Mucosa of descending colon (tissue), 3 donors: ENCODE measurements around the gene REPS1. TPM values are rescaled to one million over a fixed set of nuclear protein-coding genes. Genes with fewer than 3 reads are reported as not detected.
"Not testable (repeated sequence)": the region's sequence is repeated elsewhere in the genome, so short reads cannot be mapped to it uniquely, and the experiment has no call there.

Experiments used
- ATAC-seq: fragments of 200-7000 bp; cut with Tn5 transposase; one replicate; pipeline ENCODE4 v1.9.1; 2020; ENCODE audit warnings: mild to moderate bottlenecking, moderate library complexity
- DNase-seq, 3 donors: peaks; one replicate each; pipeline ENCODE4 v3.0.0-alpha.2; 2020
- H3K36me3 ChIP-seq: fragments of 200-600 bp; one replicate; pipeline ENCODE4 v1.8.0; 2021; ENCODE audit warnings: low read depth, mild to moderate bottlenecking
- H3K4me1 ChIP-seq: fragments of 200-600 bp; one replicate; pipeline ENCODE4 v1.8.0; 2021; ENCODE audit warnings: low read depth, mild to moderate bottlenecking
- H3K4me3 ChIP-seq: fragments of 200-600 bp; one replicate; pipeline ENCODE4 v1.8.0; 2021; ENCODE audit warnings: mild to moderate bottlenecking
- H3K9me3 ChIP-seq: fragments of 200-600 bp; one replicate; pipeline ENCODE4 v1.8.0; 2021; ENCODE audit warnings: mild to moderate bottlenecking
- CTCF ChIP-seq: fragments of 200-600 bp; IDR thresholded peaks from one replicate; pipeline ENCODE4 v1.8.0; 2022; ENCODE audit warnings: antibody characterized with exemption, mild to moderate bottlenecking
- intact Hi-C, 2 donors: fragments of 100-400 bp; cut with DNase I in 1 of 2; cut with micrococcal nuclease in 1 of 2; formaldehyde crosslinking; loops; one replicate each; pipeline versions ENCODE4 v1.11.0 to v1.11.1; 2022; cut with DNase I, micrococcal nuclease
- total RNA-seq, 3 donors: library from RNA; stranded (reverse); fragmentation: NEBNext Ultra II Directional in 2 of 3; extraction: Animal tissue kit (Norgen Biotek cat#: 25700) in 2 of 3; gene quantifications; one replicate each; pipeline versions ENCODE4 v1.2.1 to v1.2.4, GENCODE V29; 2021 to 2023
- donor health status: DM: no; HTN: no; CAD: no; lungs with moderate emphysema.
- donor health status: DM: no; HTN: no; CAD: no.
- donor health status: DM: no; HTN: yes; CAD: no.

Gene REPS1
- total RNA-seq, 3 donors from 2014 or later = 31.4 to 42.4 (median 33.6) TPM

DNA sequence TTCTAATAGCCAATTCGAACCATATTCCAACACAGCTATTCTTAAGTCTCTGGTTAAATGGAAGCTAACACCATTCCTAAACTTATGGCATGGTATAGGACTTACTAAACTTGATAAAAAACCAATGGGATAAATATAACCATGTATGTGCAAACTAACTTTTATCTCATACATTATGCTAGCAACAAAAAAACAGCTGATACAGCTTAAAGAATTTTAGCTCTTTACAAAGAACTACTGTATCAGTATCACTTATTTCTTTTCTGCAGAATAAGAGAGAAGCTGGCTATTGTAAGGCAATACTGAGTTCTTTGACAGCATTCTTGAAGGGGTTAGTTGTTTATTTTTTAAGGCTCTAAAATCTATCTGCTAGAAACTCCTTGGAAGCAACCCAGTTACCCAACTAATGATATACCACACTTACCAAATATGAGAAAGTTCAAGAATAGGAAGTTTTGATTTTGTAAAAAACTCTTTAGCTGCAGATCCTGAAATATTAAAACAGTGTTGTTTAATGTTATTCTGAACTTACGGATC lies 44.9 kb downstream of the REPS1 start:
- intact Hi-C loops = no loop called here
- ATAC-seq = no peak
- no peaks in the 10 kb centered on the region for H3K36me3 ChIP-seq
- no peaks in the 10 kb centered on the region for H3K4me1 ChIP-seq
- H3K4me3 ChIP-seq = no peak overlapping the region
- DNase-seq = no peak
- TF ChIP-seq CTCF = no peak
- H3K9me3 ChIP-seq = no peaks in the 10 kb centered on the region

- ATAC-seq, H3K4me3 ChIP-seq, intact Hi-C loops, H3K36me3 ChIP-seq, DNase-seq, H3K4me1 ChIP-seq, H3K9me3 ChIP-seq: not testable (repeated sequence)
Observed at GRCh38 chr6:138936873-138937272, 51.2 kb downstream of the REPS1 start.

- H3K36me3 ChIP-seq = no peaks in the 10 kb centered on the region
- no peak for ATAC-seq
- no peaks in the 10 kb centered on the region for H3K4me1 ChIP-seq
- intact Hi-C loops = no loop called here
- H3K9me3 ChIP-seq = no peaks in the 10 kb centered on the region
- H3K4me3 ChIP-seq = no peak overlapping the region
- no peak for DNase-seq
- no peak for TF ChIP-seq CTCF
Observed at GRCh38 chr6:138931660-138932059, 56.4 kb downstream of the REPS1 start.

DNA sequence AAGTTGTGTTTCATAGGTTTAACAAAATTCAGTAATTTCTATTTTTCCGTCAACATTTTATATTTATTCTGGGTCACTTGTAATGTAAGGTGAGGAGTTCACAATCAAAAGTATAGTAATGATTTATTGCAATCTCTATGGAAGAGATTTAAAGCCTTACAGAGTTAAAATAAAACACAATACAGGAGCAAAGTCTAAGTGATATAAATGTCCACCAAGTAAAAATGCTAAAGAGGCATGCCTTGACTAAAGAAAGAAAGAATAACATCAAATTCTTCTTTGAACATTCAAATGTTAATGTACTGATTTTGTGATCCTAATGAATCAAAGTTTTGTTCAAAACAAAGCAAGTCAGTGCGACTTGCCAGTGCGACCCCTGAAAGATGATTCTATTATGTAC lies 61.5 kb downstream of the REPS1 start:
- intact Hi-C loops = no loop called here
- Histone ChIP-seq H3K4me3 (no peak overlapping the region), H3K36me3 (no peaks in the 10 kb centered on the region), H3K9me3 (no peaks in the 10 kb centered on the region), H3K4me1 (no peaks in the 10 kb centered on the region)
- no peak for TF ChIP-seq CTCF
- ATAC-seq = no peak
- no peak for DNase-seq

DNA sequence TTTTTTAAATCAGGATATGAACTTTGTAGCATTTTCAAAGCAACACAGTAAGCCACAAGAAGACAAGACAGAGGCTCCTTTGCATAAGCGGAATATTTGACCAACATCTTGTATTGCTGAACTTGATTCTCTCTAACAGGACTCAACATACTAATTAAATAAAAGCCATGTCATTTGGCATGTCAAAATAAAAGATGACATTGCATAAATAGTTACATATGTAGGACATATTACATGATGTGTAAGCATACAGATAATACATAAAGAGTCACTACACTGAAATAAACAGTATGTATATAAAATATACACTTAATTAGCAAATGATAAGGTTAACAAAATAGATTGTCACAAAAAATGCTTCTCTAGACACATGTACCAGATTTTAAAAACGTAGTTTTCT lies 62.2 kb downstream of the REPS1 start:
- intact Hi-C loops = no loop called here
- no peaks in the 10 kb centered on the region for H3K4me1 ChIP-seq
- no peaks in the 10 kb centered on the region for H3K9me3 ChIP-seq
- H3K36me3 ChIP-seq = no peaks in the 10 kb centered on the region
- no peak for ATAC-seq
- no peak for TF ChIP-seq CTCF
- no peak for DNase-seq
- no peak overlapping the region for H3K4me3 ChIP-seq

- intact Hi-C loops = no loop called here
- TF ChIP-seq CTCF = no peak
- ATAC-seq (no peak), DNase-seq (no peak)
- H3K4me1 ChIP-seq = no peaks in the 10 kb centered on the region
- H3K4me3 ChIP-seq = no peak overlapping the region
- H3K9me3 ChIP-seq = no peaks in the 10 kb centered on the region
- no peaks in the 10 kb centered on the region for H3K36me3 ChIP-seq
Observed at GRCh38 chr6:138923561-138923960, 64.5 kb downstream of the REPS1 start.
